K562 (cell line): ENCODE results near the gene GPATCH3. TPM values are rescaled to one million over a fixed set of nuclear protein-coding genes. Genes with fewer than 3 reads are reported as not detected.

Source experiments
- GTF2F1 ChIP-seq: IDR thresholded peaks from 2 replicates; pipeline ENCODE4 v1.6.1; 2011; ENCODE audit warnings: low read depth, low read length, improper control_type of control experiment
- KLF1 ChIP-seq: fragments of 450-650 bp; IDR thresholded peaks from 2 replicates; pipeline ENCODE4 v1.6.1; 2016; ENCODE audit warnings: missing genetic modification characterization, missing compliant biosample characterization
- MEF2A ChIP-seq: IDR thresholded peaks from 2 replicates; pipeline ENCODE4 v1.6.1; 2011; ENCODE audit warnings: low read depth, mild to moderate bottlenecking, low read length, moderate library complexity; ENCODE audit not compliant: control insufficient read depth
- PCBP2 ChIP-seq: fragments of 200-400 bp; formaldehyde crosslinking; IDR thresholded peaks from 2 replicates; pipeline ENCODE4 v1.6.1; 2018; ENCODE audit warnings: low read length, low read depth, mild to moderate bottlenecking, moderate library complexity; ENCODE audit not compliant: poor library complexity, severe bottlenecking
- RBBP5 ChIP-seq: fragments of 200-600 bp; sonication (generic); IDR thresholded peaks from 2 replicates; pipeline ENCODE4 v1.6.1; 2012; ENCODE audit warnings: borderline replicate concordance, mild to moderate bottlenecking, low read length, control low read depth, inconsistent platforms; ENCODE audit not compliant: insufficient read depth, poor library complexity, severe bottlenecking
- SNIP1 ChIP-seq: fragments of 450-650 bp; IDR thresholded peaks from 2 replicates; pipeline ENCODE4 v1.7.1; 2017; ENCODE audit warnings: low read depth, mild to moderate bottlenecking
- TCF7L2 ChIP-seq: fragments of 150-350 bp; IDR thresholded peaks from 2 replicates; pipeline ENCODE4 v1.6.1; 2016; ENCODE audit warnings: low read depth, mild to moderate bottlenecking, low read length, moderate library complexity
- polyA plus RNA-seq, 8 experiments: library from polyadenylated mRNA; depleted of rRNA in 4 of 8; stranded (reverse) in 5 of 8; unstranded in 3 of 8; fragments of >200 nt; fragmentation: Nextera tagmentation in 2 of 8; fragmentation: Illumina TruSeq in 1 of 8; extraction: Ambion mirVana in 2 of 8; extraction: Trizol in 1 of 8; gene quantifications; 2 replicates each; pipeline versions ENCODE4 v1.2.1 to v1.2.3, GENCODE V29; 2011 to 2014; ENCODE audit warnings: inconsistent platforms in 1 of 8, missing spikeins in 1 of 8
- total RNA-seq, 7 experiments: library from RNA; depleted of rRNA in 6 of 7; stranded (reverse); fragments of >200 nt in 6 of 7; fragmentation: Illumina TruSeq in 2 of 7; extraction: Trizol in 2 of 7; gene quantifications; 2 replicates each; pipeline versions ENCODE4 v1.2.1 to v1.2.3, GENCODE V29; 2011 to 2021; ENCODE audit warnings: low replicate concordance in 1 of 7
- TF ChIP-seq, protein P1 (sequence below): fragments of 450-650 bp; IDR thresholded peaks from 2 replicates; pipeline ENCODE4 v1.6.1; 2014; ENCODE audit warnings: low read depth, mild to moderate bottlenecking, moderate library complexity, borderline replicate concordance
- TF ChIP-seq, protein P2 (sequence below): fragments of 450-650 bp; formaldehyde crosslinking; IDR thresholded peaks from 2 replicates; pipeline ENCODE4 v1.4.0; 2022; ENCODE audit warnings: mild to moderate bottlenecking, moderate library complexity
- TF ChIP-seq, protein P3 (sequence below): sonication (generic); formaldehyde crosslinking; IDR thresholded peaks from 2 replicates; pipeline ENCODE4 v1.5.0; 2020; ENCODE audit warnings: missing genetic modification reagents
- TF ChIP-seq, protein P4 (sequence below): sonication (generic); formaldehyde crosslinking; IDR thresholded peaks from 2 replicates; pipeline ENCODE4 v1.8.1; 2023; ENCODE audit warnings: mild to moderate bottlenecking, missing genetic modification reagents
- TF ChIP-seq, protein P5 (sequence below): fragments of 250-450 bp; sonication (Bioruptor Pico); IDR thresholded peaks from 2 replicates; pipeline ENCODE4 v1.5.1; 2021; ENCODE audit warnings: mild to moderate bottlenecking
- TF ChIP-seq, protein P6 (sequence below): IDR thresholded peaks from 2 replicates; pipeline ENCODE4 v1.6.1; 2011; ENCODE audit warnings: borderline replicate concordance, low read depth, mild to moderate bottlenecking, moderate library complexity, low read length; ENCODE audit not compliant: insufficient read depth, poor library complexity, severe bottlenecking
- TF ChIP-seq, protein P7 (sequence below): sonication (generic); formaldehyde crosslinking; IDR thresholded peaks from 2 replicates; pipeline ENCODE4 v1.8.1; 2023; ENCODE audit warnings: mild to moderate bottlenecking, missing genetic modification reagents, moderate library complexity

GPATCH3 gene
- total and polyA plus RNA-seq, 9 of the 15 experiments (the other 6 are each of a cell fraction or from before 2014, with no cell fraction given): 1.6 to 23.0 (median 13.3) TPM

DNA sequence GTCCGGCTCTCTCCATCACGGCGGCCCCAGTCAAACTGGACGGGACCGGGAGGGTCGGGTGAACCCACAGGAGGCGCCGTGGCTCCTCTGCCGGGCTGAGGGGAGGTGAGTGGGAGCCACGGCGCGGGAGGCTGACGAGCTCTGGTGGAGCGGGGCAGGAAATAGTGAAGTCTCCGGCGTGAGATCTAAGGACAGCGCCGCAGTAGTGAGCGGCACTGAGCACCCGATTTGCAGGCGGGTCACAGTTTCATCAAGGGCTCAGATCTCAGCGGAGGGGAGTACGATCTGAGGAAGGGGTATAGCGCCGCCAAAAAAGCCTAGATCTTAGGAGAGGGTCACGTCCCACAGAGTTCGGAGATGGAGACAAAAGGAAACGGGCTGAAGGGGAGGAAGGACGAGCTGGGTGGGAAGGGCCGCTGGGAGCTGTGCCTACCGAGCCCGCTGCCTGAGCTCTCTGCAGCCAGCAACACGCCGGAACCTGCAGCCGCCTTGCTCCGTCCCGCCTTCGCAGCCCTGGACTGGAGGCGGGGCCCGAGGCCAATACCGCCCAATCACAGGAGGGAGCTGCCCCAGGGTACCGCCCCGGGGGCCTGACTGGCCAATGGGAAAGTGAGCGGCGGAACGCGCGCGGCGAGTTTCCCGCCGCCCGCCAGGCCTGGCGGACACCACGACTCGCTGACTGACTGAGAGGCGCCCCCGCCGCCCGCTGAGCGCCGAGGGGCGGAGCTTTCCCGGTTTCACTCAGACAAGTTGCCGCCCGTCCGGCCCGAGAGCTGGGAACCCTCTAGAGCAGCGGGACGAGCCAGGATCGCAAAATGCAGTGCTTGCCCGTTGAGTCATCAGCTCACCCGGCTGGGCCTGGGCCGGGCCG, 35.4 kb downstream of the GPATCH3 start (continued):
- TF ChIP-seq, protein P1, sequence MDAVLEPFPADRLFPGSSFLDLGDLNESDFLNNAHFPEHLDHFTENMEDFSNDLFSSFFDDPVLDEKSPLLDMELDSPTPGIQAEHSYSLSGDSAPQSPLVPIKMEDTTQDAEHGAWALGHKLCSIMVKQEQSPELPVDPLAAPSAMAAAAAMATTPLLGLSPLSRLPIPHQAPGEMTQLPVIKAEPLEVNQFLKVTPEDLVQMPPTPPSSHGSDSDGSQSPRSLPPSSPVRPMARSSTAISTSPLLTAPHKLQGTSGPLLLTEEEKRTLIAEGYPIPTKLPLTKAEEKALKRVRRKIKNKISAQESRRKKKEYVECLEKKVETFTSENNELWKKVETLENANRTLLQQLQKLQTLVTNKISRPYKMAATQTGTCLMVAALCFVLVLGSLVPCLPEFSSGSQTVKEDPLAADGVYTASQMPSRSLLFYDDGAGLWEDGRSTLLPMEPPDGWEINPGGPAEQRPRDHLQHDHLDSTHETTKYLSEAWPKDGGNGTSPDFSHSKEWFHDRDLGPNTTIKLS: 0 out of 2 replicates have a peak, but pooled peaks have one; percentile 17
- no peak for TF ChIP-seq SNIP1
- TF ChIP-seq RBBP5: peak; percentile 59
- no peak for TF ChIP-seq PCBP2
- no peak for TF ChIP-seq TCF7L2
- TF ChIP-seq, protein P2, sequence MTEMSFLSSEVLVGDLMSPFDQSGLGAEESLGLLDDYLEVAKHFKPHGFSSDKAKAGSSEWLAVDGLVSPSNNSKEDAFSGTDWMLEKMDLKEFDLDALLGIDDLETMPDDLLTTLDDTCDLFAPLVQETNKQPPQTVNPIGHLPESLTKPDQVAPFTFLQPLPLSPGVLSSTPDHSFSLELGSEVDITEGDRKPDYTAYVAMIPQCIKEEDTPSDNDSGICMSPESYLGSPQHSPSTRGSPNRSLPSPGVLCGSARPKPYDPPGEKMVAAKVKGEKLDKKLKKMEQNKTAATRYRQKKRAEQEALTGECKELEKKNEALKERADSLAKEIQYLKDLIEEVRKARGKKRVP (CRISPR knock-in tag): no peak
- no peak for TF ChIP-seq KLF1 (tag)
- no peak for TF ChIP-seq MEF2A
- 0 out of 2 replicates have a peak, but pooled peaks have one; percentile 27 for TF ChIP-seq GTF2F1
- TF ChIP-seq, protein P3, sequence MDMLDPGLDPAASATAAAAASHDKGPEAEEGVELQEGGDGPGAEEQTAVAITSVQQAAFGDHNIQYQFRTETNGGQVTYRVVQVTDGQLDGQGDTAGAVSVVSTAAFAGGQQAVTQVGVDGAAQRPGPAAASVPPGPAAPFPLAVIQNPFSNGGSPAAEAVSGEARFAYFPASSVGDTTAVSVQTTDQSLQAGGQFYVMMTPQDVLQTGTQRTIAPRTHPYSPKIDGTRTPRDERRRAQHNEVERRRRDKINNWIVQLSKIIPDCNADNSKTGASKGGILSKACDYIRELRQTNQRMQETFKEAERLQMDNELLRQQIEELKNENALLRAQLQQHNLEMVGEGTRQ (CRISPR knock-in tag): peak; percentile 27; the same call in 1 of the 2 replicates
- TF ChIP-seq, protein P4, sequence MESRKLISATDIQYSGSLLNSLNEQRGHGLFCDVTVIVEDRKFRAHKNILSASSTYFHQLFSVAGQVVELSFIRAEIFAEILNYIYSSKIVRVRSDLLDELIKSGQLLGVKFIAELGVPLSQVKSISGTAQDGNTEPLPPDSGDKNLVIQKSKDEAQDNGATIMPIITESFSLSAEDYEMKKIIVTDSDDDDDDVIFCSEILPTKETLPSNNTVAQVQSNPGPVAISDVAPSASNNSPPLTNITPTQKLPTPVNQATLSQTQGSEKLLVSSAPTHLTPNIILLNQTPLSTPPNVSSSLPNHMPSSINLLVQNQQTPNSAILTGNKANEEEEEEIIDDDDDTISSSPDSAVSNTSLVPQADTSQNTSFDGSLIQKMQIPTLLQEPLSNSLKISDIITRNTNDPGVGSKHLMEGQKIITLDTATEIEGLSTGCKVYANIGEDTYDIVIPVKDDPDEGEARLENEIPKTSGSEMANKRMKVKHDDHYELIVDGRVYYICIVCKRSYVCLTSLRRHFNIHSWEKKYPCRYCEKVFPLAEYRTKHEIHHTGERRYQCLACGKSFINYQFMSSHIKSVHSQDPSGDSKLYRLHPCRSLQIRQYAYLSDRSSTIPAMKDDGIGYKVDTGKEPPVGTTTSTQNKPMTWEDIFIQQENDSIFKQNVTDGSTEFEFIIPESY (CRISPR knock-in tag): peak; percentile 11; the same call in 1 of the 2 replicates
- TF ChIP-seq, protein P5, sequence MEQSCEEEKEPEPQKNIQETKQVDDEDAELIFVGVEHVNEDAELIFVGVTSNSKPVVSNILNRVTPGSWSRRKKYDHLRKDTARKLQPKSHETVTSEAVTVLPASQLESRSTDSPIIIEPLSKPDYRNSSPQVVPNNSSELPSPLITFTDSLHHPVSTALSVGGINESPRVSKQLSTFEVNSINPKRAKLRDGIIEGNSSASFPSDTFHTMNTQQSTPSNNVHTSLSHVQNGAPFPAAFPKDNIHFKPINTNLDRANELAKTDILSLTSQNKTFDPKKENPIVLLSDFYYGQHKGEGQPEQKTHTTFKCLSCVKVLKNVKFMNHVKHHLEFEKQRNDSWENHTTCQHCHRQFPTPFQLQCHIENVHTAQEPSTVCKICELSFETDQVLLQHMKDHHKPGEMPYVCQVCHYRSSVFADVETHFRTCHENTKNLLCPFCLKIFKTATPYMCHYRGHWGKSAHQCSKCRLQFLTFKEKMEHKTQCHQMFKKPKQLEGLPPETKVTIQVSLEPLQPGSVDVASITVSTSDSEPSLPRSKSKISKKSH: no peak
- TF ChIP-seq, protein P6, sequence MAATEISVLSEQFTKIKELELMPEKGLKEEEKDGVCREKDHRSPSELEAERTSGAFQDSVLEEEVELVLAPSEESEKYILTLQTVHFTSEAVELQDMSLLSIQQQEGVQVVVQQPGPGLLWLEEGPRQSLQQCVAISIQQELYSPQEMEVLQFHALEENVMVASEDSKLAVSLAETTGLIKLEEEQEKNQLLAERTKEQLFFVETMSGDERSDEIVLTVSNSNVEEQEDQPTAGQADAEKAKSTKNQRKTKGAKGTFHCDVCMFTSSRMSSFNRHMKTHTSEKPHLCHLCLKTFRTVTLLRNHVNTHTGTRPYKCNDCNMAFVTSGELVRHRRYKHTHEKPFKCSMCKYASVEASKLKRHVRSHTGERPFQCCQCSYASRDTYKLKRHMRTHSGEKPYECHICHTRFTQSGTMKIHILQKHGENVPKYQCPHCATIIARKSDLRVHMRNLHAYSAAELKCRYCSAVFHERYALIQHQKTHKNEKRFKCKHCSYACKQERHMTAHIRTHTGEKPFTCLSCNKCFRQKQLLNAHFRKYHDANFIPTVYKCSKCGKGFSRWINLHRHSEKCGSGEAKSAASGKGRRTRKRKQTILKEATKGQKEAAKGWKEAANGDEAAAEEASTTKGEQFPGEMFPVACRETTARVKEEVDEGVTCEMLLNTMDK: peak; percentile 19
- TF ChIP-seq, protein P7, sequence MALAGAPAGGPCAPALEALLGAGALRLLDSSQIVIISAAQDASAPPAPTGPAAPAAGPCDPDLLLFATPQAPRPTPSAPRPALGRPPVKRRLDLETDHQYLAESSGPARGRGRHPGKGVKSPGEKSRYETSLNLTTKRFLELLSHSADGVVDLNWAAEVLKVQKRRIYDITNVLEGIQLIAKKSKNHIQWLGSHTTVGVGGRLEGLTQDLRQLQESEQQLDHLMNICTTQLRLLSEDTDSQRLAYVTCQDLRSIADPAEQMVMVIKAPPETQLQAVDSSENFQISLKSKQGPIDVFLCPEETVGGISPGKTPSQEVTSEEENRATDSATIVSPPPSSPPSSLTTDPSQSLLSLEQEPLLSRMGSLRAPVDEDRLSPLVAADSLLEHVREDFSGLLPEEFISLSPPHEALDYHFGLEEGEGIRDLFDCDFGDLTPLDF: peak; percentile 98
